ENCODE measurements around the gene DDIT4.

Gene DDIT4

DNA sequence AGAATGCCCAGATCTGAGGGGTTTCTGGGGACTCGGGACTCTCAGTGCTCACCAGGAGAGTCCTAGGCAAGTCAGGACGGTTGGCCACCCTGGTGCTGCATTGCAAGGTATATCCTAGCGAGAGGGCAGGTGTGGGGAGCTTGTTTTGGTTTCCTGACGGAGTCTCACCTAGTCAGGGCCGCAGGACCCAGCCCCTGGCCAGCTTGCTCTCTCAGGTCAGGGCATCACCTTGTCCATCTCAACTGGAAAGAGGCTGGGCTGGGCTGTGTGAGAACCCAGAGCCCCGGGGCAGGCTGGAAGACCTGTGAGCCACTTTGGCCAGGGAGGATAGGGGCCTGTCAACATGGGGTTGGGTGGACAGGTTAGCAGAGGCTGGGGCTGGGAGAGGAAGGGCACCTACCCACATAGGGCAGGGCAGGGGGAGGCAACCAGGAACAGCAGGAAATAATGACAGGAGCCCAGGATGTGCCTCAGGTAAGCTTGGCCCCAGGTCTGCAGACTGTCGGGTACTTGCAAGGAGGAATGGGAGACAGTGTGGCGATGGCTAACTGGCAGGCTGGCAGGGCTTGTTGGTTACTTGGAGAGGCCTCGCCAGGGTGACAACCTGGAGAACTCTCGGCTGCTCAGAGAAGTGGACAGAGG, 49.5 kb downstream of the DDIT4 start:
- no peak for DNase-seq (ENCODE audit: low read depth, low spot score)
- no peak overlapping the region for H3K4me3 ChIP-seq (ENCODE audit: low read length)

DNA sequence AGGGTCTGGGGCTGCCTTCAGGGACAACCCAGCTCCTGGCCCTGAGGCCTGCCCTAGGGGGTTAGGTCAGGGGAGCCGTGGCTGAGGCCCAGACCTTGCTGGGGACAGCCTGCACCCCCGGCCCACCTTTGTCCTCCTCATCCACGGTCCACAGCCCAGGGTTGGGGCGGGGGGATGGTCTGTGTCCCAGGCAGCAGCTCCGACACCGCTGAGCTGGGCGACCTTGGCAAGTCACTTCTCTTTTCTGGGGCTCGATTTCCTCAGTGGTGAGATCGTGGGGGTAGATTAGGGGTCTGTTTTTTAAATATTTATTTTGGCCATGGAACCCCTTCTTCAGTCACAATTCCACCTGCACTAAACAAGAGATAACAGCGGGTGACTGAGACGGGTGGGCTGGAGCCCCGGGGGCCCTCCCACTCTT, 50.1 kb downstream of the DDIT4 start:
- no peak for DNase-seq (ENCODE audit: low read depth, low spot score)
- no peak overlapping the region for H3K4me3 ChIP-seq (ENCODE audit: low read length)

Measured in Jurkat, Clone E6-1 (cell line).